GM12801 (cell line): ENCODE results near the gene KIAA0586.

ENCODE experiments used
- TF ChIP-seq, protein P1 (sequence below): IDR thresholded peaks from one replicate; pipeline ENCODE4 v1.5.1; 2011; ENCODE audit warnings: control low read depth; ENCODE audit not compliant: insufficient read length; ENCODE audit errors: extremely low read depth

The KIAA0586 gene

DNA sequence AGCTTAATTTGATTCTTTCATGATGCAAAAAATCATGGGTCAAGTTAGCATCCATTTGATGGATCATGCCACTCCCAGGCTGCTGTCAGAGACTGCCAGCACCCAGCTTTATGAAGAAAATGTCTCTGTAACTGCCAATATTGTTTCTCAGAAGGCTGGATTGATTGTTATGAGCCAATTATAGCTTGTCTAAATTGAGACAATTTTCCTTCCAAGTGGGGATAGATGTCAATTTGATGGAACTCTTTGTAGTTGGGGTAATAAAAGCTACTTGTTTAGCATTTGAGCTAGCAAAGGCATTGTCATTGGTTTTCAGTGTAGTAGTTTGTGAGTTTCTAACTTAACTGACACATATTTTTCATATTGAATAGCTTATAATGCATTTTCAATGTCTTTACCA is 128.1 kb downstream of the KIAA0586 start:
- TF ChIP-seq, protein P1, sequence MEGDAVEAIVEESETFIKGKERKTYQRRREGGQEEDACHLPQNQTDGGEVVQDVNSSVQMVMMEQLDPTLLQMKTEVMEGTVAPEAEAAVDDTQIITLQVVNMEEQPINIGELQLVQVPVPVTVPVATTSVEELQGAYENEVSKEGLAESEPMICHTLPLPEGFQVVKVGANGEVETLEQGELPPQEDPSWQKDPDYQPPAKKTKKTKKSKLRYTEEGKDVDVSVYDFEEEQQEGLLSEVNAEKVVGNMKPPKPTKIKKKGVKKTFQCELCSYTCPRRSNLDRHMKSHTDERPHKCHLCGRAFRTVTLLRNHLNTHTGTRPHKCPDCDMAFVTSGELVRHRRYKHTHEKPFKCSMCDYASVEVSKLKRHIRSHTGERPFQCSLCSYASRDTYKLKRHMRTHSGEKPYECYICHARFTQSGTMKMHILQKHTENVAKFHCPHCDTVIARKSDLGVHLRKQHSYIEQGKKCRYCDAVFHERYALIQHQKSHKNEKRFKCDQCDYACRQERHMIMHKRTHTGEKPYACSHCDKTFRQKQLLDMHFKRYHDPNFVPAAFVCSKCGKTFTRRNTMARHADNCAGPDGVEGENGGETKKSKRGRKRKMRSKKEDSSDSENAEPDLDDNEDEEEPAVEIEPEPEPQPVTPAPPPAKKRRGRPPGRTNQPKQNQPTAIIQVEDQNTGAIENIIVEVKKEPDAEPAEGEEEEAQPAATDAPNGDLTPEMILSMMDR = no peak

DNA sequence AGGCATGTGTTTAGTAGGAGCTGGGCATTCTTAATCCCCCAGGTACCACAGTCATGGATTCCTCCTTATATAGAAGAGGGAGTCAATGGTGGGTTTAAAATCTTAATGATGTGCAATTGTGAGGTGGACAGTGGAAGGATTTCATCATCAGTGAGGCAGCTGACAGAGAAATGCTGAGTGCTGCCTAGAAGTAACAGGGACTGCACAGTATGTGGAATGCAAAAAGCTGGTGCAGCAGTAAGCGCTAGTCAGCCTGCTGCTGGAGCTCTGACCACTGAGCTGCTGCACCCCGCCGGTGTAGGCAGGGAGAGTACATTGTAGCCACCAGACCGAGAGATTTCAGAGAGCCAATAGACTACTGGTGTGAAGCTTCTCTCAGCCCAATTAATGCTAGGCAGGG is 129.7 kb downstream of the KIAA0586 start:
- TF ChIP-seq, protein P1 = no peak

DNA sequence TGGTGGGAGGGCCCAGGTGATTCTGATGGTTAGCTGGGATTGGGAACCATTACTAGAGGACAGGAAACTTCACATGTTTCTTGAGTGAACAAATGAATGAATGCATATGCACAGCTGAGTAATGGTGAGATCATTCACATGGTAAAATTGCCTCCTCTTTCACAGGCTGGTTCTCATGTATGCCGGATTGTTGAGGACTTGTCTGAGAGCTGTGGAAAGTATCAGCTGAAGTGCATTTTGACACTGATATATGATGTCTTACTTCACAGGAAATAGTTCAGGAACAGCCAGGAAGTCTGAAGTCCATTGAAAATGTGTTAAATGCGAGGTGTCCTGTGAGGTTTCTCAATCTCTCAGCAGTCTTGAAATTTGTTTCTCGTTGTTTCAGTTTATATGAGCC is 132.7 kb downstream of the KIAA0586 start:
- TF ChIP-seq, protein P1 = no peak

DNA sequence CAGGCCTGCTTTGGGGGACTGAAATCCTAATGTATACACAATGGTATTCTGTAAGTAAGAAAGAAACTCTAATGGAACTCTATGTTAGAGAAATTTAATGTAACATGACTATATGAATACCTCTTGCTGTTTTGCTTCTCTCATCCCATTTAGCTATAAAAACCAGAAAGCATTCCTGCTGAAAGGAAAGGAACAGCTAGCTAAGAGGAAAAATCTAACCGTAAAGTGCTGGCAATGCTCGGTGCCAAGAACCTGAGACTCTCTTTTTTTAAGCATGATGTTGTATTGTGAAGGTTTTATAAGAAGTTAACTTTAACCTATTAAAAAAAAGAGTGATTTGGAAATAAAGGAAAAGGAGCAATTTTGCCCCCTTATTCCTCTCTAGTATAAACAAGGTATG is 134.6 kb downstream of the KIAA0586 start:
- TF ChIP-seq, protein P1 = no peak

DNA sequence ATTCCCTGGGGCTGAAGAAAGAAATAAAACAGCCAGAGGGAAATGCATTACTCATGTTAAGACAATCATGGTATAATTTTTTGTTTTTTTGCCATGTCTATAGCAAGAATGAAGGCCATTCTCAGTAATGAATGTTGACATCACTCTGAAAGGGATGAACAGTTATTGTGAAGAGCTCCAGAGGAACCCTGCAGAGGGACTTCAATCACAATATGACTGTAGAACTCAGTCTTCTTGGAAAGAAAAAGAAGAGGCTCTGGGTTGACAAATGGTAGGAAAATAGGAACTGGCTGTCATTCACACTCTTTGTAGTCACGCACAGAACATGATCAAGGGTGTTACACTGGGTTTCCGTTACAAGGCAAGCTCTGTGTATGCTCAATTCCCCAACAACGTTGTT is 136.5 kb downstream of the KIAA0586 start:
- TF ChIP-seq, protein P1 = no peak

- TF ChIP-seq, protein P1 = no peak
Measured at GRCh38 chr14:58565832-58566231, 138.3 kb downstream of the KIAA0586 start.

DNA sequence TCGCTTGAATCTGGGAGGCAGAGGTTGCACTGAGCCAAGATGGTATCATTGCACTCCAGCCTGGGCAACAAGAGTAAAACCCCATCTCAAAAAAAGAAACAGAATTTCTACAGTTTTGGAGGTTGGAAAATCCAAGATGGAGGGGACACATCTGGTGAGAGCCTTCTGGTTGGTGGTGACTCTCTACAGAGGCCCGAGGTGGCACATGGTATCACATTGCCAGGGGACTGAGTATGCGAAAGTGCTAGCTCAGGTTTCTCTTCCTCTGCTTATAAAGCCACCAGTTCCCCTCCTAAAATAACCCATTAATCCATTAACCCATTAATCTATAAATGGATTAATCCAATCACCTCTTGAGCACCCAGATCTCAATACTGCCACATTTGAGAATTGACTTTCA is 139.5 kb downstream of the KIAA0586 start:
- TF ChIP-seq, protein P1 = no peak

- TF ChIP-seq, protein P1 = no peak
Measured at GRCh38 chr14:58568322-58568721, 140.8 kb downstream of the KIAA0586 start.
